Measurements from ENCODE around the gene NPHS1. TPM values are rescaled to one million over a fixed set of nuclear protein-coding genes. Genes with fewer than 3 reads are reported as not detected.
A peak's percentile ranks its signal among the peaks of the same experiment; 100 is the strongest.
"Not testable (repeated sequence)": the region's sequence is repeated elsewhere in the genome, so short reads cannot be mapped to it uniquely, and the experiment has no call there.

Gene NPHS1, protein sequence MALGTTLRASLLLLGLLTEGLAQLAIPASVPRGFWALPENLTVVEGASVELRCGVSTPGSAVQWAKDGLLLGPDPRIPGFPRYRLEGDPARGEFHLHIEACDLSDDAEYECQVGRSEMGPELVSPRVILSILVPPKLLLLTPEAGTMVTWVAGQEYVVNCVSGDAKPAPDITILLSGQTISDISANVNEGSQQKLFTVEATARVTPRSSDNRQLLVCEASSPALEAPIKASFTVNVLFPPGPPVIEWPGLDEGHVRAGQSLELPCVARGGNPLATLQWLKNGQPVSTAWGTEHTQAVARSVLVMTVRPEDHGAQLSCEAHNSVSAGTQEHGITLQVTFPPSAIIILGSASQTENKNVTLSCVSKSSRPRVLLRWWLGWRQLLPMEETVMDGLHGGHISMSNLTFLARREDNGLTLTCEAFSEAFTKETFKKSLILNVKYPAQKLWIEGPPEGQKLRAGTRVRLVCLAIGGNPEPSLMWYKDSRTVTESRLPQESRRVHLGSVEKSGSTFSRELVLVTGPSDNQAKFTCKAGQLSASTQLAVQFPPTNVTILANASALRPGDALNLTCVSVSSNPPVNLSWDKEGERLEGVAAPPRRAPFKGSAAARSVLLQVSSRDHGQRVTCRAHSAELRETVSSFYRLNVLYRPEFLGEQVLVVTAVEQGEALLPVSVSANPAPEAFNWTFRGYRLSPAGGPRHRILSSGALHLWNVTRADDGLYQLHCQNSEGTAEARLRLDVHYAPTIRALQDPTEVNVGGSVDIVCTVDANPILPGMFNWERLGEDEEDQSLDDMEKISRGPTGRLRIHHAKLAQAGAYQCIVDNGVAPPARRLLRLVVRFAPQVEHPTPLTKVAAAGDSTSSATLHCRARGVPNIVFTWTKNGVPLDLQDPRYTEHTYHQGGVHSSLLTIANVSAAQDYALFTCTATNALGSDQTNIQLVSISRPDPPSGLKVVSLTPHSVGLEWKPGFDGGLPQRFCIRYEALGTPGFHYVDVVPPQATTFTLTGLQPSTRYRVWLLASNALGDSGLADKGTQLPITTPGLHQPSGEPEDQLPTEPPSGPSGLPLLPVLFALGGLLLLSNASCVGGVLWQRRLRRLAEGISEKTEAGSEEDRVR (N-terminal part only)
- 100 to 1,000 TPM; 111 to 126 (median 124) TPM for polyA plus RNA-seq (ENCODE audit: insufficient read length in 3 of 3)

DNA sequence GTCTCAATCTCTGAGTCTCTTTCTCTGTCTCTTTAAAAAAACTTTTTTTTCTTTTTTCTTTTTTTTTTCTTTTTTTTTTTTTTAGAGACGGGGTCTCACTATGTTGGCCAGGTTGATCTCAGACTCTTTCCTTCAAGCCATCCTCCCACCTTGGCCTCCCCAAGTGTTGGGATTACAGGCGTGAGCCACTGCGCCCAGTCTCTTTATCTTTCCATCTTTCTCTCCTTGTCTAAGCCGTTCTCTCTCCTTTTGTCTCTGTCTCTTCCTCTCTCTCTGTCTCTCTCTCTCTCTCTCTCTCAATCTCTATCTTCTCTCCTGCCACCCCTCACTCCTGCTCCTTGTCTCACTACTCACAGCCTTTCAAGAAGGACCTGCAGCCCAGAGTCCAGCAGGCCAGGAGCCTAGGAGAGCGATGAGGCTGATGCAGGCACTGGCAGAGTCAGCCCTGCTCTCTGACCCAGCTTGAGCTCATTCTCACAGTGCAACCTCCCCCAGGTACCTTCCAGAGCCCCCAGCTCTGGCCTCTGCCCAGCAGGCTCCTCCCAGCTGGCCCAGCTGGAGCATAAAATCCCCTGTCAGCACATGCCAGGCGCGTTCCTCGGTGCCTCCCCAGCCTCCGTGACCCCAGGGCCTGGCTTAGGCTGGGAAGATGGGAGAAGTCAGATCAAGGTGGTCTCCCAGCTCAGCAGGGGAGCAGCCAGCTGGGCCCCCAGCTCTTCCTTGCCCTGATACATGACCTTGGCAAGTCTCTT, at the start of gene NPHS1:
NPHS1 (minus strand) TSS at position 476 of the 752 bp plus-strand sequence. CDS start 667 bp downstream, outside the sequence.
- no peak for DNase-seq (ENCODE audit: low read depth in 3 of 3, low spot score in 2 of 3)

DNA sequence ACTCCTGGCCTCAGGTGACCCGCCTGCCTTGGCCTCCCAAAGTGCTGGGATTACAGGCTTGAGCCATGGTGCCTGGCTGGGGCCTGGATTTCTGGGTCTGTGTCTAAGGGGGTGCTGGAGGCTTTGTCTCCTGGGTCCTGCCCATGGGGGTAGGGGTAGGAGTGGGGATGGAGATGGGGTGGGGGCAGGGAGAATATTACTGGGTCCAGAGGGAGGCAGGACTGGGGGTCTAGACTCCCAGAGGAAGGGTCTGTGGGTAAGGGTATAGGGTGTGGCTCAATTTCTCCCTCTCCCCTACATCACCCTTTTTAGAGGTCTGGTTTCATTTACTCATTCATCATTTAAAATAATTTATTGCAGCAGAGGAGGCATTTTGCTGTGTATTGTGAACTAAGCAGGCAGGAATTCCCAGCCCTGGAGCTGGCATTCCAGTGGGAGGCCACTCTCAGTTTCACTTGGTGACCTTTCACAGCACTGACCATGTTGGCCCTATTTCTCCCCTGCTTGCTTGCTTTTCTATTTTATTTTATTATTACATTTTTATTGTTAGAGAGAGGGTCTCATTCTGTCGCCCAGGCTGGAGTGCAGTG, 48.8 kb upstream of the NPHS1 start:
- no peak for DNase-seq (ENCODE audit: low read depth in 3 of 3, low spot score in 2 of 3)

DNA sequence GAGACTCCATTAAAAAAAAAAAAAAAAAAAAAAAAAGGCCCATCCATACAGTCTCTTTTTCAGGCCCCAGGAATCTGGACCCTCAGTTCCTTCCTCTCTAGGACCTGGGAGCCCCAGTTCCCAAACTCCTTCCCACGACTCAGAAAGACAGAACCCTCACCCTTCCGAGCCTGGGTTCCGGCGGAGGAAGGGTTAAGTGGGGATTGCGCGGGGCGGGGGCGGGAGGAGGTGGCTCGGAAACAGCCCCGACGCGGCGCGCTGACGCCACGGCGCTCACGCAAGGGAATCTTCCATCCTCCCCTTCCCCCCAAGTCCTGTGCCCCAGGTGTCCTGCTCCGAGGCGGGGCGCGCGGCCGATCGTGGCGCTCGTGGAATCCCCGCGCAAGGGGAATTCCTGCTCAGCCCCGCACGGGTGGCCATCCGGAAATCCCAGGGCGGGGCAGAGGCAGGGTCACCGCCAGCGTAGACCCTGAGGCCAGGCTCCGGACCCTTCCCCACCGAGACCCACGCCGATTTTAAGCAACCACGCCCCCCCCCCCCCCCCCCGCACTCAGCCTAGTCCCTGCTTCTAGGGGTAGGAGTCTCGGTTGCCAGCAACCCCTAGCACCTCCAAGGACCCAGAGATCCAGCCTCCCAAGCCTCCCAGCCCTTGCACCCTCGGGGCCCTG, 47.4 kb upstream of the NPHS1 start:
- DNase-seq (ENCODE audit: low read depth in 3 of 3, low spot score in 2 of 3) = peak in 1 of 3 donors; percentile 65

DNA sequence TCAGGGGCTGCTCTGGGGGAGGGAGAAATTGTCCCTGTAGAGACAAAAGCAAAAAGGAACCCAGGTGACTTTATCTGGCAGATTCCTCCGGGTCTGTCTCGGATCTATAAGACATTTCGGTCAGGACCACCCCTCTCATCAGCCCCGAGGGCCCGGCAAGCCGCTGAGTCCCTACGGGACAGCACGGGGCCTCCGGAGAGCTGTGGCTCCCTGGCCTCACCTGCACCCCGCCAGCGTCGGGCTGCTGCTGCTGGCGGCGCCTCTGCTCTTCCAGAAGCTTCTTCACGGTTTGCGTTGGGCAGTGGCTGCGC, 46.1 kb upstream of the NPHS1 start:
- no peak for DNase-seq (ENCODE audit: low read depth in 3 of 3, low spot score in 2 of 3)

DNA sequence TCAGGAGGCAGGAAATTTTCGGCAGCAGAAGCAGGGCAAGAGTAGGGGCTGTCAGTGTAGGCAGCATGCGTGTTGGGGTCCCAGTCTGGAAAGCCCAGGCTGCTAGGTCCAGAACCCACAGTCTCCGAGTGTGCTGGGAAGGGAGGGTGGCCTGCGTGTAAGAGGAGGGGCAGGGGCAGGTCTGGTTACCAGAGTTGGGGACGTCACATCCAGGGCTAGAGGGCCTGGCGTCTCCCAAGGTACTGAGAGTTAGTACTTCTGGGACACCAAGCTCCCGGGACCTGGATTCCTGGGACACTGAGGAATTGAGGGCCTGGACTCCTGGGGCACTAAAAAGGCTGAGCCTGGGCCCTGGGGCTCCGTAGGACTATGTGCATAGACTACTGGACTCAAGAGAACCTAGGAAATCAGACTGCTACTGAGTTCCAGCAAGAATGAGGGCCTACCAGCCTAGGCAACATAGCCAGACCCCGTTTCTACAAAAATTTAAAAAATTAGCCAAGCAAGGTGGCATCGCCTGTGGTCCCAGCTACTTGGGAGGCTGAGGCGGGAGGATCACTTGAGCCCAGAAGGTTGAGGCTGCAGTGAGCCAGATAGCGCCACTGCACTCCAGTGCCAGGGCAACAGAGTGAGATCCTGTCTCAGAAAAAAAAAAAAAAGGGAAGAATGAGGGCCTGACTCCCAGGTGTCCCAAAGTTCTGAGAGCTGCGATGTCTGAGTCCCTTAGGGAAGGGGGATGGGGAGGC, 45.6 kb upstream of the NPHS1 start:
- no peak for DNase-seq (ENCODE audit: low read depth in 3 of 3, low spot score in 2 of 3)

DNA sequence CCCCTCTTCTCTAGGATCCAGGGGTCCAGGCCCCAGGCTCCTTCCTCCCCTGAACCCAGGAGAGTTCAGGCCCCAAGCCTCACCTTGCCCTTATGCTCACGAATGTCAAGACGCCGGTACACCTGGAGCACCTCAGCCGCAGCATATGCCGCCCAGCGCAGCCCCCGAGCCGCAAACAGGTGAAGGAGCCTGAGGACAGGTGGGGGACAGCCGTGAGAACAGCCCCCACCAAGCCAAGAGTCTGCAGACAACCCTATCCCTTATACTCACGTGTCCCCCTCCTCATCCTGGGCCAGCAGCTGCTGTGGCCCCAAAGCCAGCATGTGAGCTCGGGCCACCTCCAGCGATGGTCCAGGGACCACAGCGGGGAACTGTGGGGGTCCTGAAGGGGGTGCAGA, 44.3 kb upstream of the NPHS1 start:
- DNase-seq (ENCODE audit: low read depth in 3 of 3, low spot score in 2 of 3) = no peak

DNA sequence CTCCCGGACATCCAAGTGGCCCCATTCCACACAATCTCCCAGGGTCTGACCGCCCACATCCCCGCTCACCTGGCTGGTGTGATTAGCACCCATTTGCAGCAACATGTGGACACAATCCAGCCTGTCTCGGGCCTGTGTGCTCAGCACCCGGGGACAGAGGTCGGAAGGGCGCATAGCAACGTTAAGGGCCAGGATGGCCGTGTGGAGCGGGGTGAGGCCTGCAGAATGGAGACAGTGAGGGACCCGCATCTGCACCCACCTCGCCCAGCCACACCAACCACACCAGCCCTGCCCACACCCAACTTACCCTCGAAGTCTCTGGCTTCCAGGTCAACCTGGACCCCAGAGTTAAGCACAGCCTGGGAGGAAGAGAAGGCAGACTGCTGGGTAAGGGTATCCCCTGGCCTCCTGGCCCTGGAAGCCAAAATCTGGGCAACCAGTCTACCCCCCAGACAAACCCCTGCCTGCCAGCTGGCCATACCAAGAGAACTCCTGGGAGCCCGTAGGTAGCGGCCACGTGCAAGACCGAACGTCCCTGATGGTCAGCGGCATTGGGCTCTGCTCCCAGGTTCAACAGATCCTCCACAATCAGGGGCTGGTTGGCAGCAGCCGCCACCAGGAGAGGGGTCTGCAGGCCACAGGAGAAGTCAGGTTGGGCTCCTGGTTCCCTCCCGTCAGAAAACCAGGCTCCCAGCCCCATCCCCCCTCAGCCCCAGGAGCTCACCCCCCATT, 43.8 kb upstream of the NPHS1 start:
- no peak for DNase-seq (ENCODE audit: low read depth in 3 of 3, low spot score in 2 of 3)

DNA sequence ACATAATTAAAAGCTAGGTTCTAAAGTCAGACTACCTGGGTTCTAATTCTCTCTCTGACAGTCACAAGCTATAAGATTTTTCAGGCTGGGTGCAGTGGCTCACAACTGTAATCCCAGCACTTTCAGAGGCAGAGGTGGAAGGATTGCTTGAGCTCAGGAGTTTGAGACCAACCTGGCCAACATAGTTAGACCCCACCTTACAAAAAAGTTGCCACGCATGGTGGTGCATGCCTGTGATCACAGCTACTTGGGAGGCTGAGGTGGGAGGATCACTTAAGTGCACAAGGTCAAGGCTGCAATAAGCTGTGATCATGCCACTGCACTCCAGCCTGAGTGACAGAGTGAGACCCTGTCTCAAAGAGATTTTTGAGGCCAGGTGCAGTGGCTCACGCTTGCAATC, 42.0 kb upstream of the NPHS1 start:
- DNase-seq (ENCODE audit: low read depth in 3 of 3, low spot score in 2 of 3) = no peak

DNA sequence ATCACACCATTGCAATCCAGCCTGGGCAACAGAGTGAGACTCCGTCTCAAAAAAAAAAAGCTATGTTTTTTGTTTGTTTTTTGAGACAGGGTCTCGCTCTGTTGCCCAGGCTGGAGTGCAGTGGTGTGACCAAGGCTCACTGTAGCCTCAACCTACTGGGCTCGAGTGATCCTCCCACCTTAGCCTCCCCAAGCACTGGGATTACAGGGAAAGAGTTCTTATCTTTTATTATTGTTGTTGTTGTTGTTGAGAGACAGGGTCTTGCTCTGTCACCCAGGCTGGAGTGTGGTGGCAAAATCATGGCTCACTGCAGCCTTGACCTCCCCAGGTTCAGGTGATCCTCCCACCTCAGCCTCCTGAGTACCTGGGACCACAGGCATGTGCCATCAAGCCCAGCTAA, 39.5 kb upstream of the NPHS1 start:
- not testable (repeated sequence) for DNase-seq (ENCODE audit: low read depth in 3 of 3, low spot score in 2 of 3)

DNA sequence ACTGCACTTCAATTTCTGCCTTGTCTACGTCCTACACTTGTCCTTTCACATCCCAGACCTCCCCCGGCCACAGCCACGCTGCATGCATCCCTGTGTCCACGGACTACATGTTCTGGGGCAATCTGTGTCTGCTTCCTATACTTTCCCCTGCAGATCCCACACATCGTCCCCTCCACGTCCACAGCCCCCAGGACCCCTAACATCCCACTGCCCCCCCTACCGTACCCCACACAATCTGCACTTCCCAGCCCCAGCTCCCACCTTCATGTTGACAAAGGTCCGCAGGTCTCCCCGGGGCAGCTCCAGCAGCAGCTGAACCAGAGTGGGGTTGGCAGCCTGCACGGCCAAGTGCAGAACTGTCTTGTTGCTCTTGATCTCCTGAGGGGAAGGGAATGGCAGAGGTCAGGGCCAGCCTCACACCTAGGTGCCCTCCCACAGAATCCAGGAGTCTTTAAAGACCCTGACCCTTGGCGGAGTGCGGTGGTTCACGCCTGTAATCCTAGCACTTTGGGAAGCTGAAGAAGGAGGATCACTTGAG, 37.9 kb upstream of the NPHS1 start:
- no peak for DNase-seq (ENCODE audit: low read depth in 3 of 3, low spot score in 2 of 3)

DNA sequence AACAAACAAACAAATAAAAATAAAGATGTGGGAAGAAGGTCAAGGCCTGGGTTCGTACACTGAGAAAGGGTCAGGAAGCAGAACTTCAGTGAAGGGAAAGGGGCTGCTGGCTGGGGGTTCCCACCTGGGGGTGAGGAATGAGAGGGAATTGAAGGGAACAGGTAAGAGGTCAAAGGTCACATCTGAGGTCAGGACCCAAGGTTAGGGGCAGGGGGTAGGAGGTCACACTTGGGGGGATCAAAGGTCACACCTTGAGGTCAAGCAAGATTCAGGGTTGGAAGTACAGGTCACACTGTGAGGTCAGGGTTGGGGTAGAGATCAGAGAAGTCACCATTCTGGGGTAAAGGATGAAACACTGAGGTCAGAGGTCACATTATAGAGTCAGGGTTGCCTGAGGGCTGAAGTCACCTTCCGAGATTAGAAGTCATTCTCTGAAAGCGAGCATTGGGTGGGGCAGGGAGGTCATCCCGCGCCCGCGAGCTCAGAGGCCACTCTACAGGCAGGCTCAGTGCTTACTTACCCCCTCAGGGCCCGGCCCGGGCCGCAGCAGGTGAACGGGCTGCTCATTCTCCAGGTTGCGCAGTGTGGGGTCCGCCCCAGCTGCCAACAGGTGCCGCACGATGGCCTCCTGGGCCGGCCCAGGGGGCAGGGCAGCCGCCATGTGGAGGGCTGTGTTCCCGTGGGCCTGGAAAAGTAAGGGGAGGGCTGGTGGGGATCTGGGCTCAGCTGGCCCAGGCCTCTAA, 37.2 kb upstream of the NPHS1 start:
- DNase-seq (ENCODE audit: low read depth in 3 of 3, low spot score in 2 of 3) = no peak

DNA sequence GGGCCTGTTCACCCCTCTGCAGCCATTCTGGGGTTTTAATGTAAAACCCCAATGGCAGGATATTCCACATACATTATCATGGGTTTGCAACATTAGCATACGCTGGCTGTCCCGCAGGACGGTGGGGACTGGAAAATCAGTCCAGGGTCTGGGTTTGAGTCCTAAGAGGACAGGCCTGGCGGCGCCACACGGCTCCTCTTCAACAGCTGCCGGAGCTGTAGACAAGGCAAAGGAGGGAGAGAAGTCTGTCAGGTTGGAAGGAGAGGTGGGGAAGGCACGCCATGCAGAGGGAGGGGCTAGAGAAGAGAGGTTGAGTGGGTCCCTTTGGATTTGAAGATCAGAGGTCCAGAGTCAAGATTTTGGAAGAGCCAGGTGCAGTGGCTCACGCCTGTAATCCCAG, 36.1 kb upstream of the NPHS1 start:
- DNase-seq (ENCODE audit: low read depth in 3 of 3, low spot score in 2 of 3) = no peak

DNA sequence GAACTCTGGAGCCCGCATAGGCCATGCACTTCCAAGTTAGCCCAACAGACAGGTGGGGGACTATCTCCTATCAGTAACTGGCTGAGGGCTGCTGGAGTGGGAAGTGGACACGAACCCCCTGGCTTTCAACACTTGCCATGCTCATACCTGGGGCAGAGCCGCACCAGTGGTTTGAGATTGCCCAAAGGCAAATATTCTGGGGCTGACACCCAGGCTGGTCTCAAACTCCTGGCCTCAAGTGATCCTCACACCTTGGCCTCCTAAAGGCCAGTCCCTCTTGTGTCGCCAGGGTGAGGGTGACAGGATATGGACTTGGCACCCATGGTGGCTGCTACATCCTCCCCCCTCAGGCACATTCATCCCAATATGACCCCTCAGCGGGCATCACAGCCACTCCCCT, 34.9 kb upstream of the NPHS1 start:
- DNase-seq (ENCODE audit: low read depth in 3 of 3, low spot score in 2 of 3) = no peak

DNA sequence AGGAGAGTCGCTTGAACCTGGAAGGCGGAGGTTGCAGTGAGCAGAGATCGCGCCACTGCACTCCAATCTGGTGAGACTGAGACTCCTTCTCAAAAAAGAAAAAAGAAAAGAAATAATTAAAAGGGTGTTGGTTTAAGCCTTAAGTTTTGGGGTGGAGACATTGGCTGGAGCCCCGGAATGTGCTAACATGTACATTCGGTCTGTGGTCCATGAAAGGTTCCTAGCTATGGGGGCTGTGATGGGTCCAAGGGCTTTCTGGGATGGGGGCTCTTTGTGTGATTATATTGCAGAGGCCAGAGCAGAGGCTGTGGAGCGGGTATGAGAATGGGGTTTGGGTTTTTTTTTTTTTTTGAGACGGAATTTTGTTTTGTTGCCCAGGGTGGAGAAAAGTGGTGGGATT, 33.6 kb upstream of the NPHS1 start:
- DNase-seq (ENCODE audit: low read depth in 3 of 3, low spot score in 2 of 3) = no peak

DNA sequence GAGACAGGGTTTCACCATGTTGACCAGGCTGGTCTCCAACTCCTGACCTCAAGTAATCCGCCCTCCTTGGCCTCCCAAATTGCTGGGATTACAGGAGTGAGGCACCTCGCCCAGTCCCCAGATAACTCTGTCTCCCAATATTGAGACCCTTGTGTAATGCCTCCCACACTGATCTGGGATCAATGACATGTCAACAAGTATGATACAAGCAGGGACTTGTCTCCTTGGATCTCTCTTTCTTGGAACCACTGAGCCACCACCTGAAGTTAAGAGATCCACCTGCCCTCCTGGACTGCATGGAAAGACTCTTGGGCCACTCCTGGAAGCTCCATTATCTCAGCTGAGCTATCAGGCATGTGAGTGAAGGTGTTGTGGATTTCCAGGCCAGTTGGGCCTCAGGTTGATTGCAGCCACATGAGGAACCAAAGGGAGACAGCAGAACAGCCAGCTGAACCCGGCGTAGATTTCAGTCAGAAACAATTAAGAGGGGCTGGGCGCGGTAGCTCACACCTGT, 33.0 kb upstream of the NPHS1 start:
- no peak for DNase-seq (ENCODE audit: low read depth in 3 of 3, low spot score in 2 of 3)

DNA sequence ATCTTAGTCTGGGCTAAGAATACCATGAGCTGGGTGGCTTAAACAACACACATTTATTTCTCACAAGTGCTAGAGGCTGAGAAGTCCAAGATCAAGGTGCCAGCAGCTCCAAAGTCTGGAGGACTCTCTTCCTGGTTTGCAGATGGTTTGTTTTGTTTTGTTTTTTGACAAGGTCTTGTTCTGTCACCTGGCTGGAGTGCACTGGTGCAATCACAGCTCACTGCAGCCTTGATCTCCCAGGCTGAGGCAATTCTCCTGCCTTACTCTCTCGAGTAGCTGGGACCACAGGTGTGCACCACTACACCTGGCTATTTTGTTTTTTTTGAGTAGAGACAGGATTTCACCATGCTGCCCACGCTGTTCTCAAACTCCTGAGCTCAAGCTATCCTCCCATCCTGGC, 31.6 kb upstream of the NPHS1 start:
- DNase-seq (ENCODE audit: low read depth in 3 of 3, low spot score in 2 of 3) = no peak

DNA sequence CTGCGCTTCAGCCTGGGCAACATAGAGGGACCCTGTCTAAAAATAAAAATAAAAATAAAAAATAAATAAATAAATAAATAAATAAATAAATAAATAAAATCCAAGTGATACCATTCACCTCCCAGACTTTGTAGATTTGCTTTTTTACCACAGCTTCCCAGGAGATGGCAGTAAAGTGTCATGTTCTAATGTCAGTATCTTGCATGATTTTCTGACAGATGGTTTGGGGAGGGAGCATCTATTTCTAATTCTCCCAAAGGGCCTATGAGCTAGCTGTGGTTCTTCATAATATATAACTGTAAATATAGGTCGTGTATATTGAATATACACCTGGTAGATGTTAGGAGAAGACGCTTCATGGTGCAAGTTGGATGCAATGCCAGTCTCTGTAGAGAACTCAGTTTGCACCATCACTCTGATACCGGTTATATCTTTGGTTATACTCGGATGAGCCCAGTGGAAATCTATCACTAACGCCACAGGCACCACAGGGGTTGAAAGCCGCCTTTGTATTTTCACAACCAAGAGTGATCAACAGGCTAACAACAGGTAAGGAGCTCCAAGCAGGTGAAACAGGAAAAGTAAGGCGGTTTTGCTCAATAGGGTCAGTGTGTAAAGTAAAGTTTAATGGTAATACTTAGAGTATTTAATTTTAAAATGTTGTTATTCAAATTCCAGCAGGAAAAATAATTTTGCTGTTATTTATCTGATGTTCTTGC, 30.0 kb upstream of the NPHS1 start:
- no peak for DNase-seq (ENCODE audit: low read depth in 3 of 3, low spot score in 2 of 3)

Data from right renal cortex interstitium (tissue), 3 donors.